SHP77 (cell line): ENCODE measurements around the gene ROMO1.
"Not testable (repeated sequence)": the region's sequence is repeated elsewhere in the genome, so short reads cannot be mapped to it uniquely, and the experiment has no call there.

Source experiments
- DNase-seq, 2 experiments: peaks; one replicate each; lab custom pipeline; 2025; lab: John Stamatoyannopoulos, UW

Gene ROMO1

DNA sequence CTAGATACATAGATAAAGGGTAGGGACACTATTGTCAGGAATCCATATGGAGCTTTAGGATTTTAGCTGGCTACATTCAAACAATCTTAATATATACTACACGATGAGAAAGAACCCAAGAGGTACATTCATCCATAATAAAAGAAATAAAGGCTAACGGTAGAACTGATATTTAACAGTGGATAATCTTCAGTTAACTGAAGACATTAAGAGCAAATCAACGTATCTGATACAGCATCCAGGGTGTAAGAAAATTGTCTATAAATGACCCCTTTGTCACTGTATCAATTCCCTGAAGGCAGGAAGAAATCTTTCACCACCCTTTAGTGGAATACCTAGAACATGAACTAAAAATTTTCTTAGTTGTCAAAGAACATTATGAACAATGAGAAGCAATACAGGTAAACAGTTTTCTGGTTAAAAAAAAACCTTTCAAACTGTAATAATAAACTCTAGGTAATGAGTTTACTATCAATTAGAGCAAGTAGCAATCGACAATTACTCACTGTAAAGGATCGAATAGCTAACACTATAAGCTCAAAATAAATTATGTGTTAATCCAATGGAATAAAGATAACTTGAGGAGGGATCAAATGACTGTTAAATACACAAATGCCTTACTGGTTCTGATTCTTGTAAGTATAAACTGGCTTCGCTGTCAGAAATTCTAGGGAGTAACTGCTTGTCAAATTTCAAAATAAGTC lies 11.8 kb downstream of the ROMO1 start:
- DNase-seq: no peak

DNA sequence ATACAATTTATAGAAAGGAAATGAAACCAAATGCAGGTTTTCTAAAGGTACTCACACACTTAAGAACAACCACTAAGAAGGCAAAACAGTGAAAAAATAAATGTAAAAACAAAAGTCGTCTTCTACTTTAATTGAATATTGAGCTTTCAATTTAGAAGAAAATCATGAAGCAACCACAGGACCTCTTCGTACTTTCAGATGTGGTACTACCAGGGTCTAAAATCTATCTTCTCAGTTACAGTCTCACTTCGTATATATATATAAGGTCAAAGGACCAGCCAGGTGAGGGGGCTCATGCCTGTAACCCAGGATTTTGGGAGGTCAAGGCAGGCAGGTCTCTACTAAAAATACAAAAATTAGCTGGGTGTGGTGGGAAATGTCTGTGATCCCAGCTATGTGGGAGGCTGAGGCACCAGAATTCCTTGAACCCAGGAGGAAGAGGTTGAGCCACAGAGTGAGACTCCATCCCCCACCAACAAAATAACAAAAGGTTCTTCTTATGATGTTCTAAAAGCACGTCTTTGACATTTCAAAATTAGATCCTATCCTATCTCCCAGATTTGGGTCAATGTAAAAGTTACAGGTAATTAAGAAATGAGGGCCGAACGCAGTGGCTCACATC lies 12.5 kb downstream of the ROMO1 start:
- no peak for DNase-seq

DNA sequence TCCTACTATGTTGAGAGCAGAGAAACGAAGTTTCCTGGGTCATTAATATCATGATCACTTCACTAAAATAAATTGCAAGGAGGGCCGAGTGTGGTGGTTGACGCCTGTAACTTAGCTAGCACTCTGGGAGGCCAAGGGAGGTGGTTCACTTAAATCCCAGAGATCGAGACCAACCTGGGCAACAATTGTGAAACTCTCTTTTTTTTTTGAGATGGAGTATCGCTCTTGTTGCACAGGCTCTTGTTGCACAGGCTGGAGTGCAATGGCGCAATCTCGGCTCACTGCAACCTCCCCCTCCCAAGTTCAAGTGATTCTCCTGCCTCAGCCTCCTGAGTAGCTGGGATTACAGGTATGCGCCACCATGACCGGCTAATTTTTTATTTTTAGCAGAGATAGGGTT lies 13.9 kb downstream of the ROMO1 start:
- not testable (repeated sequence) for DNase-seq

DNA sequence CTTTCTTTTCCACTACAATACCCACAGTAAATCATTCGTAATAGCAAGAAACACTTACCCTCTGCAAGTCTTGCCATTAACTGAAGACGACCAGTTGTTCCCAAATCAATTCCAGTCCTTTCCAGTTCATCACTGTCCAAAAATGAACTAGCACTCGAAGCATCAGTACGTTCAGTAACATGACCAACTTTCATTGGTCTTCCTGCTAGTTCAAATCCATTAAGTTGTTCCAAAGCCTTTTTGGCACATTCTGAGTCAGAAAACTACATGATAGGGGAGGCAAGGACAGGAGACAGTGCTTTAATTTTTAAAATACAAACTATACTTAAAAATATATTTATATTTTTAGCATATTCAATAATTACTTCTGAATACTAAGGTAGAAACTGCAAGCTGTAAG lies 14.9 kb downstream of the ROMO1 start:
- no peak for DNase-seq

DNA sequence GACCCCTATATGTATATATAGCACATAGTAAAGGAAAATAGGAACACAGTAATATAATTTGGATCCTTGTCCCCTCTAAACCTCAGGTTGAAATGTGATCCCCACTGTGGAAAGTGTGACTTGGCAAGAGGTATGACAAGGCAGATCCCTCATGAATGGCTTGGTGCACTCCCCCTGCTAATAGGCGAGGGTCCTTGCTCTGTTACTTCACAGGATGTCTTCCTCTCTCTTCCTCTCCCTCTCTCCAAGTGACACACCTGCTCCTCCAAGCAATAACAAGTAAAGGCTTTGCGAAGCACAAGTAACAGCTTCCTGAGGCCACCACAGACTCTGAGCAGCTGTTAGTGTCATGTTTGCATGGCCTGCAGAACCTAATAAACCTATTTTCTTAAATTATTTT lies 16.4 kb downstream of the ROMO1 start:
- DNase-seq: no peak

DNA sequence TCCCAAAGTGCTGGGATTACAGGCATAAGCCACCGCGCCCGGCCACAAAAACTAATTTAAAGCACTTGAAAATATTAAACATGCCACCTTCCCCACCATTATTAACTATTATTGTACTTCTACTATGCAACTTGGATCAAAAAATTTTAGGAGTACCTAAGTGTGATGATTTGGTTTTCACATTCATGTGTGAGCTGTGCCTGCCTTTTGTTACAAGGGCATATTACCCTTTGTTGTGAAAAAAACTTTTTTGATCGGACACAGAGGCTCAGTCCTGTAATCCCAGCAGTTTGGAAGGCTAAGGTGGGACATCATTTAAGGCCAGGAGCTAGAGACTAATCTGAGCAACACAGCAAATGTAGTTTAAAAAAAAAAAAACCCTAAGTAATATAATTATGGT lies 17.1 kb downstream of the ROMO1 start:
- no peak for DNase-seq

DNA sequence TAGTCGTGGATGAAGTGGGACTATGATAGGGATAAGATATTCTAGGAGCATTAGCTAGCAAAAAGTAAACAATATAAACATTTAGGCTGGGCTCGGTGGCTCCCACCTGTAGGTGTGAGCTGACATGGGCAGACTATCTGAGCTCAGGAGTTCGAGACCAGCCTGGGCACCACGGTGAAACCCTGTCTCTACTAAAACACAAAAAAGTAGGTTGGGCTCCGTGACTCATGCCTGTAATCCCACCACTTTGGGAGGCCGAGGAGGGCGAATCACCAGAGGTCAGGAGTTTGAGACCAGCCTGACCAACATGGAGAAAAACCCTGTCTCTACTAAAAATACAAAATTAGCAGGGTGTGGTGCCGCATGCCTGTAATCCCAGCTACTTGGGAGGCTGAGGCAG lies 19.1 kb downstream of the ROMO1 start:
- not testable (repeated sequence) for DNase-seq

DNA sequence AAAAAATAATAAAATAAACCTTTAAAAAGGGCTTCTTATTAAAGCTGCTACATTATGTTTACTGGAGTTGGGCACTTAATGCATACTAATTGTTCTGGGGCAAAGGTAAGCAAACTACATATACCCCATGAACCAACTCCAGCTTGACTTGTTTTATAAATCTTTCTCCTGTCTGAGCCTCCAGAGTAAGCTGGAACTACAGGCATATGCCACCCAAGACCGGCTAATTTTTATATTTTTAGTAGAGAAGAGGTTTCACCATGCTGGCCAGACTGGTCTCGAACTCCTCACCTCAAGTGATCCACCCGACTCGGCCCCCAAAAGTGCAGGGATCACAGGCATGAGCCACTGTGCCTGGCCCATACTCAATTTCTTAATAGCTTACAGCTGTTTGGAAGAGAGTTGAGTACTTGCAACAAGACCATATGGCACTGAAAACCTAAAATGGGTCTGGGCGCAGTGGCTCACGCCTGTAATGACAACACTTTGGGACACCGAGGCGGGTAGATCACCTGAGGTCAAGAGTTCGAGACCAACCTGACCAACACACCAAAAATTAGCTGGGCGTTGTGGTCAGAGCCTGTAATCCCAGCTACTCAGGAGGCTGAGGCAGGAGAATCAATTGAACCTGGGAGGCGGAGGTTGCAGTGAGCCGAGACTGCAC lies 19.9 kb downstream of the ROMO1 start:
- DNase-seq: no peak

DNA sequence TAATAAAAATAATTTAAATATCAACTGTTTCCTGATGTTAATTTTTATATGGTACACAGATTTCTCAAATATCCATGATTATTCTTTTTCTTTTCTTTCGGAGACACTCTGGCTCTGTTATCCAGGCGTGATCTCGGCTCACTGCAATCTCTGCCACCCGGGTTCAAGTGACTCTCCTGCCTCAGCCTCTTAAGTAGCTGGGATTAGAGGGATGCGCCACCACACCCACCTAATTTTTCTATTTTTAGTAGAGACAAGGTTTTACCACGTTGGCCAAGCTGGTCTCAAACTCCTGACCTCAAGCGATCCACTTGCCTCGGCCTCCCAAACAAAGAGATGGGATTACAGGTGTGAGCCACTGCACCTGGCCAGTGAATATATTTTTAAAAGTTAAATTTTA lies 20.5 kb downstream of the ROMO1 start:
- DNase-seq: no peak

DNA sequence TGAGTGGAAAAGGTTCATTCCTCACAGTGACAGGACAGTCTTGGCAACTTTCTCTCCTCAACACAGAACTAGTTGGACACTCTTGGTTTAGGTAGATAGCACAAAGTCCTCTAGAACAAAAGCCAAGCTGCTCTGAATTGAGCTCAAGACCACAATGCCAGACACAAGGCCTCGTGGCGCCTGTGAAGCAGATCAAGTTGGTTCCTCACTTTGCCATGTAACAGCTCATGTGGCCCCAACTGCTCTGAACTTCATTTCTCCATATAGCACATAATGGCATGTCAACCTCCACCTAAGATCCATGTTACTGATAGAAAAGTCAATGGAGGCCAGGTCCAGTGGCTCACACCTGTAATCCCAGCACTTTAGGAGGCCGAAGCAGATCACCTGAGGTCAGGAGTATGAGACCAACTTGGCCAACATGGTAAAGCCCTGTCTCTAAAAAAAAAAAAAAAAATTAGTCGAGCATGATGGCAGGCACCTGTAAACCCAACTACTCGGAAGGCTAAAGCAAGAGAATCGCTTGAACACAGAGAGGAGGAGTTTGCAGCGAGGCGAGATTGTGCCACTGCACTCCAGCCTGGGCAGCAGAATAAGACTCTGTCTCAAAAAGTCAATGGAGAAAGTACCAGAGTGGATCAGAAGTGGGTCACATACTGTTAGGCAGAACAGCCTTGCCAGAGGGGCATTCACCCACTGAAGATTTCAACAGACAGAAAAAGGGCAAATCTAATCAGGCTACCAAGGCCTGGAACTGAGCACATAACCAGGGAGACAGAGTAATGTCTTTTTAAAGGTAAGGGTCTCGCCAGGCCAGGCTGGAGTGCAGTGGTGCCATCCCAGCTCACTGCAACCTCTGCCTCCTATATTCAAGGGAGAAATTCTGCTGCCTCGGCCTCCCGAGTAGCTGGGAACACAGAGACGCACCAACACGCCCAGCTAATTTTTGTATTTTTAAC lies 21.2 kb downstream of the ROMO1 start:
- DNase-seq: no peak

DNA sequence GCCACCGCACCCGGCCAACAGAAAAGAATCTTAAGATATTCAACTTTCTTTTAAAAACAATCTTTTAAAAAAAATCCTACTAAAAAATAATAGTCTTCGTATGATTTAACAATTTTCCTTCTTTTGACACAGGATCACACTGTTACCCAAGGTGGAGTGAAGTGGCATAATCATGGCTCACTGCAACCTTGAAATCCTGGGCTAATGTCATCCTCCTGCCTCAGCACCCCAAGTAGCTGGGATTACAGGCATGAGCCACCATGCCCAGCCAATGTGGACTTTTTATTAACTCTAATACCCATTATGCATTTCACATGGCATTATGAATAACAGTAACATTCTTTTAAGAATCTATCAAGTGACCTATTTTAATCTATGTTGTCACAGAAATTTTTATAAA lies 22.0 kb downstream of the ROMO1 start:
- no peak for DNase-seq

DNA sequence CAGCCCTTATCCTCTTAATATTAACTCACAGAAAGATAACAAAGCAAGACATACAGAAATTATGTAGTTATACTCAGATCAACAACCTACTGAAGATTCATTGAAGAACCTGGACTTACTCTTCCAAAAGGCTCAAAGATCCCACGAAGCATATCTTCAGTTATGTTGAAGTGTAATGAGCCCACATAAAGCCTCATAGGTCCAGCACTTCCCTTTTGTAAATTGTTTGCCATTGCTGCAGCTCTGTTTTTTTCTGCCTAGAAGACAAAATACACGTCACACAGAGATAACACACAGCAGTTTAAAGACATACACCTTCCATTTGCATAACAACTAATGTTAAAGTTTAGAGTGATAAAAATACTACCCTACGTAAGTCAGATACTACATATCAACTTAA lies 22.4 kb downstream of the ROMO1 start:
- no peak for DNase-seq

DNA sequence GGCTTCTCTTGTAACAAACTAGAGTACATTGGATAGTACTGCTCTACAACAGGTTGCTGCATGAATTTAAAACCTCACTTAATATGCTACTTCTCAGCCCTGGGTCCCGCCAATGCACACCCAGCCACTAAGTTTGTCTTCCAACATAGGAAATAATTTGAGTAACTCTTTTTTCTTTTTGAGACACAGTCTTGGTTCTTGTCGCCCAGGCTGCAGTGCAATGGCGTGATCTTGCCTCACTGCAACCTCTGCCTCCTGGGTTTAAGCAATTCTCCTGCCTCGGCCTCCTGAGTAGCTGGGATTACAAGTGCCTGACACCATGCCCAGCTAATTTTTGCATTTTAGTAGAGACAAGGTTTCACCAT lies 24.1 kb downstream of the ROMO1 start:
- DNase-seq: not testable (repeated sequence)

DNA sequence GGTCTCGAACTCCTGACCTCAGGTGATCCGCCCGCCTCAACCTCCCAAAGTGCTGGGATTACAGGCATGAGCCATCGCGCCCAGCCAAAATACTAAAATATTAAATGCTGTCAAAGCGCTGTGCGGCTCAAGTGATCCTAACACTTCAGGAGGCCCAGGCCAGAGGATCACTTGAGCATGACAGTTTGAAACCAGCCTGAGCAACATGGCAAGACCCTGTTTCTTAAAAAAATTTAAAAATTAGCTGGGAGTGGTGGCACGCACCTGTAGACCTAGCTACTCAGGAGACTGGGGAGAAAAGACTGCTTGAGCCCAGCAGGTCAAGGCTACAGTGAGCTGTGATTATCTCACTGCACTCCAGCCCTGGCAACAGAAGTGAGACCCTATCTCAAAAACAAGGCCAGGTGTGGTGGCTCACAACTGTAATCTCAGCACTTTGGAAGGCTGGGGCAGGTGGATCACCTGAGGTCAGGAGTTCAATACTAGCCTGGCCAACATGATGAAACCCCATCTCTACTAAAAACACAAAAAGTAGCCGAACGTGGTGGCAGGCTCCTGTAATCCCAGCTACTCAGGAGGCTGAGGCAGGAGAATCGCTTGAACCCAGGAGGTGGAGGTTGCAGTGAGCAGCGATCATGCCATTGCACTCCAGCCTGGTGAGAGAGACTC lies 24.6 kb downstream of the ROMO1 start:
- not testable (repeated sequence) for DNase-seq

DNA sequence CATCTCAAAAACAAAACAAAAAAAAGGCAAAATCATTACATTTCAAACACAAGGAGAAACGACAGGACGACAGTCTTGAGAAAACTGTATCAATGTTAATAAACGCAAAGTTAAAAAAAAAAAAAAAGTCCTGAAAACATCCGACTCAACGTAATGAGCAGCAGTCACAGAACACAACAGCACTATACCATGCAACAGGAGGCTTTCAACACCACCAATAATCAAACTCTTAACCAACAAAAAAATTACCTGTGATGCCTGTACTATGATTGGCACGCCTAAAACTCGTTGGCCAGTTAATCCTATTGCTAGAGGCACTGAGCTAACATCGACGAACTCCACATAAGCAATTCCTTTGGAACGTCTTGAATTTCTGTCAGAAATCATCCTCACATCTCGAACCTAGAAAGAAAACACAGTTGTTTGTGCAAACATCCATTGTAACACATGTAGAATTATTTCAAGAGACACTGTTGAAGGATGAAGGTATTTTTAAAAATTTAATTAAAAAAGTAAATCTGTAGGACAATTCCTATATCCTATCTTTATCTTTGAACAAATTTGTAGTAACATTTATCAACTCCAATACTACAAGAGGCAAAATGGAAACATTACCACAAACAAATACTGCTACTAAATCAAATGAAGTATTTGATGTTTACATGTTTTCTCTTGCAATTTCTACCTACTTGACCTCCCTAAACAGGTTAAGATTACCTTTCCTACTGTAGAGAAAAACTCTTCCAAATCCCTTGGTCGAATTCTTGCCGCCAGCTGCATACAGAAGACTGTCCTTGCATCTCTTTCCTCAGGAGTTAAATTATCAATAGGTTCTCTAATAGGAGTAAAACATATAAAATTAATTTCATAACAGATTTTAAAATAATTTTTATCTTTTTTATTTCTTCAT lies 25.4 kb downstream of the ROMO1 start:
- DNase-seq: no peak

DNA sequence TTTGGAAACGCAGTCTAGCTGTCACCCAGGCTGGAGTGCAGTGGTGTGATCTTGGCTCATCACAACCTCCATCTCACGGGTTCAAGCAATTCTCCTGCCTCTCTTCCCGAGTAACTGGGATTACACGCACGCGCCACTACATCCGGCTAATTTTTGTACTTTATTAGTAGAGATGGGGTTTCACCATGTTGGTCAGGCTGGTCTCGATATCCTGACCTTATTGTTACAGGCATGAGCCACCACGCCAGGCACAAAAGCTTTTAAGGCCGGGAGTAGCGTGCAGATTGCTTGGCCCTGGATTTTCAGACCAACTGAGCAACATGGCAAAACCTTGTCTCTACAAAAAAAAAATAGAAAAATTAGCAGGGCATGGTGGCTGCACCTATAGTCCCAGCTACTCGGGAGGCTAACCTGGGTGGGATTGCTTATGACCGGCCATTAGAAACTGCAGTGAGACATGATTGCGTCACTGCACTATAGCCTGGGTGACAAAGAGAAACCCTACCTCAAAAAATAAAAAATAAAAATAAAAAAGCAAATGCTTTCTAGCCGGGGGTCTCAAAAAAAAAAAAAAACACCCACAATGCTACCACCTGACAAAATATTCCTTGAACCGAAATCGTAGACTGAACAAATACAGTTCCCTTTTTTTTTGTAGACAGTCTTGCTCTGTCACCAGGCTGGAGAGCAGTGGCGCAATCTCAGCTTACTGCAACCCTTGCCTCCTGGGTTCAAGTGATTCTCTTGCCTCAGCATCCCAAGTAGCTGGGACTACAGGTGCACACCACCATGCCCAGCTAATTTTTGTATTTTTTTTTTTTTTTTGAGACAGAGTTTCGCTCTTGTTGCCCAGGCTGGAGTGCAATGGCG lies 27.9 kb downstream of the ROMO1 start:
- DNase-seq: no peak

DNA sequence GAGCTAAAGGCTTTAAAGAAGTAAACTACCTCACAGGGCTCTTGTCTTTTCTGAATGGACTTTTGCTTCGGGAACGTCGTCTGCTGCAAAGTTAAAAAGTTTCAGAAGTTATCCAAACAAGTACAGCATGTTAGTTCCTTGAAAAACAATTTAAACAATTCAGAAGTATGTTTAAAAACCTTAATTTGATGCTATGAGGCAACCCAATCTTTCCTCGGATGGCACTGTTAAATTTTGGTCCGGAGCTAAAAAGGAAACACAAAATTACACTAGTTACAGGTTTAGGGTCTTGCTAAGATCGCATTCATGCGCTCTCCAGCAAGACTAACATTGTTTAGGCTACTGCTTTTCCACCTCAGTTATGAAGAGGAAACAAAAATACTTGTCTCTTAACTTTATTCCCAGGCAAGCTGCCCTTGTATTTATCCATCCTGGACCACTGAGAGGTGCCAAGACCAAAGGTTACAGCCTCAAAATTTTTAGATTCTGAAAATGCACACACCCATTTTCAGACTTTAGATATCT lies 30.1 kb downstream of the ROMO1 start:
- DNase-seq: no peak

DNA sequence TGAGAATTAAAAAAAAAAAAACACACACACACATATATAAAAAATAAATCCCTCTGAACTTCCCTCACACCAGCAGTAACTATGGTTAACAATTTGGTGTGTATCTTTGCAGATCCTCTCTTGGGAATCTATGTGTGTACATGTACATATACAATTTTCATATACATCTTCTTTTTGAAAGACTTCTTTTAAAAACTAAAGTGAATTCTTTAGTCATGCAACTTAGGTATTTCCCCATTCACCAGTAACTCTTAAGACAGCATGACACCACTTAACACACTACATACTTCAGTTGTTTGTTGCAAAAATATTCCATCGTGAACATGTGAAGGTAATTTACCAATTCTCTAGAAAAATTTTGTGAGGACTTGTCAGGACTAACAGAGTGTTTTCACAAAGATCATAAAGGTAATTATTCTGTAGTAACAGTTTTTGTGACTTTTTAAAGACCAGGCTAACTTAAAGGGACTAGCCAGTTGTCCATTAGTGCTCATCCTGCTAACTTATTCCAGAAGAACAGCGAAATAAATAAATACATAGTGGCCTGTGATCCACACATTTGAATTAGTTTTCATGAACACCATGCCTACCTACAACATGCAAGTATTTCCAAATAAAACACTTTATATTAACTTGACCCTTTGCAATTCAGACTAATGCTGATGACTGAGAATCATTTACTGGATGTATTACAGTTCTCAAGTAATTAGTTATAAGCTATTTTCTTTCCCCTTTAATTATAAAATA lies 30.8 kb downstream of the ROMO1 start:
- DNase-seq: no peak
